GM18517 (cell line): ENCODE data around the gene NBEAL2.
"Not testable (repeated sequence)": the region's sequence is repeated elsewhere in the genome, so short reads cannot be mapped to it uniquely, and the experiment has no call there.

Source experiments
- ATAC-seq: cut with Tn5 transposase; IDR thresholded peaks from one replicate; pipeline ENCODE4 v1.9.1; 2021; ENCODE audit warnings: mild to moderate bottlenecking, moderate library complexity; ENCODE audit not compliant: unreplicated experiment

The NBEAL2 gene

GRCh38 chr3:47034868-47035489, 55.5 kb downstream of the NBEAL2 start:
- no peak for ATAC-seq

- ATAC-seq: no peak
Observed at GRCh38 chr3:47035645-47036044, 56.2 kb downstream of the NBEAL2 start.

- ATAC-seq: no peak
Observed at GRCh38 chr3:47036145-47036544, 56.7 kb downstream of the NBEAL2 start.

- not testable (repeated sequence) for ATAC-seq
Observed at GRCh38 chr3:47037302-47037701, 57.8 kb downstream of the NBEAL2 start.

GRCh38 chr3:47041114-47041513, 61.6 kb downstream of the NBEAL2 start:
- ATAC-seq: no peak

- ATAC-seq: no peak
Observed at GRCh38 chr3:47042231-47042791, 62.8 kb downstream of the NBEAL2 start.

- no peak for ATAC-seq
Observed at GRCh38 chr3:47047069-47047468, 67.6 kb downstream of the NBEAL2 start.

GRCh38 chr3:47047673-47048072, 68.2 kb downstream of the NBEAL2 start:
- no peak for ATAC-seq

GRCh38 chr3:47054412-47054811, 74.9 kb downstream of the NBEAL2 start:
- no peak for ATAC-seq

GRCh38 chr3:47056705-47057104, 77.2 kb downstream of the NBEAL2 start:
- no peak for ATAC-seq

- ATAC-seq: no peak
Observed at GRCh38 chr3:47057212-47057671, 77.8 kb downstream of the NBEAL2 start.
